ENCODE data around the gene C11orf24.

The C11orf24 gene

DNA sequence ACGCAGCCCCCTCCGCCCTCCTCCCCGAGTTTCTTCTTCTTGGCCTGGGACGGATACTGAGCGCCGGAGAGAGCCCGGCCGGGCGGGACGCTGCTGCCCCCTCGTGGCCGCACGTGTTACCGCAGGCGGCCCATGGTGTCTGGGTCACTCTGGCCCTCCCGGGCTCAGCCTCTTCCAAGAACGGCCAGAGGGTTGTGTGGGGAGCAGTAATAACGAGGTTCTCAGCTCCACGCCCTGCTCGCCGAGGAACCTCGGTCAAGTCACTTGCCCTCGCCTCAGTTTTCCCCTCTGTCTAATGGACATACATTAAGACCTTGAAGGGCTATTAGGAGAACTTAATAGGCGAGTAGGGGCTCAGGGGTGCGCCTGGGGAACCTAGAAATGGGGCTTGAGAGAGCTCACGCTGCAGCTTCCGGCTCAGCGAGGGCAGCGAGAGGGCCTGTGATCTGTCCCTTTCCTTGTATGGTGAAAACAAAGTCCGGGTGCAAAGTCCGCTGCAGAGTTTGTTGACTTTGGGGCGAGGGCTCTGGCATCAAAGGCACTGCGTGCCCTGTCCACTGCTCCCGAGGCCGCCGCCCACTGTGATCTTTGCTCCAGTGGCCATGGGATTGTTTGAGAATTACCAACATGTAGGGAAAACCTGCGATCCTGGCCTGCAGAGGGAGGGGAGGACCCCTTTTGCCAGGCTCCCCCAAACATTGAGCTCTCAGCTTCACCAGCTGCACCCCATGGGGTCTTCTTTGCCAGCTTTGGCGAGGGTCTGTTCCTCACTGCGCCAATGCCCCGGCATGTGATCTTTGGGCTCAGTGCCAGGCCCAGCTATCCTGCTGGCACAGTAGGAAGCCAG lies 26.3 kb upstream of the C11orf24 start:
- TF ChIP-seq, protein P1, sequence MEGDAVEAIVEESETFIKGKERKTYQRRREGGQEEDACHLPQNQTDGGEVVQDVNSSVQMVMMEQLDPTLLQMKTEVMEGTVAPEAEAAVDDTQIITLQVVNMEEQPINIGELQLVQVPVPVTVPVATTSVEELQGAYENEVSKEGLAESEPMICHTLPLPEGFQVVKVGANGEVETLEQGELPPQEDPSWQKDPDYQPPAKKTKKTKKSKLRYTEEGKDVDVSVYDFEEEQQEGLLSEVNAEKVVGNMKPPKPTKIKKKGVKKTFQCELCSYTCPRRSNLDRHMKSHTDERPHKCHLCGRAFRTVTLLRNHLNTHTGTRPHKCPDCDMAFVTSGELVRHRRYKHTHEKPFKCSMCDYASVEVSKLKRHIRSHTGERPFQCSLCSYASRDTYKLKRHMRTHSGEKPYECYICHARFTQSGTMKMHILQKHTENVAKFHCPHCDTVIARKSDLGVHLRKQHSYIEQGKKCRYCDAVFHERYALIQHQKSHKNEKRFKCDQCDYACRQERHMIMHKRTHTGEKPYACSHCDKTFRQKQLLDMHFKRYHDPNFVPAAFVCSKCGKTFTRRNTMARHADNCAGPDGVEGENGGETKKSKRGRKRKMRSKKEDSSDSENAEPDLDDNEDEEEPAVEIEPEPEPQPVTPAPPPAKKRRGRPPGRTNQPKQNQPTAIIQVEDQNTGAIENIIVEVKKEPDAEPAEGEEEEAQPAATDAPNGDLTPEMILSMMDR (IDR thresholded peaks at IDR 0.05; ENCODE audit: insufficient read depth, missing control alignments) = peak; percentile 82
- DNase-seq (ENCODE audit: insufficient read length, low spot score) (peak; percentile 60), FAIRE-seq (no peak)

DNA sequence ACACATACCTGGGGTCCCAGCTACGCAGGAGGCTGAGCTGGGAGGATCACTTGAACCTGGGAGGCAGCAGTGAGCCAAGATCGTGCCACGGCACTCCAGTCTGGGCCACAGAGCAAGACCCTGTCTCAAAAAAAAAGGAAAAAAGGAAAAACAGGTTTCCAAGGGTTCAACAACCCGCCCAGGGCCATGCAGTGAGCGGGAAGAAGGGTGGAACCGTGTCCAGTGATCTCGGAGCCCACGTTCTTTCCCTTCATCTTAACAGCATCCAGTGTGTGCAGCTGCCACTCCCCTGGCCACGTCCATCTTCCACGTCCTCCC lies 25.7 kb upstream of the C11orf24 start:
- TF ChIP-seq, protein P1 (IDR thresholded peaks at IDR 0.05; ENCODE audit: insufficient read depth, missing control alignments) = no peak
- FAIRE-seq (no peak), DNase-seq (ENCODE audit: insufficient read length, low spot score) (no peak)

DNA sequence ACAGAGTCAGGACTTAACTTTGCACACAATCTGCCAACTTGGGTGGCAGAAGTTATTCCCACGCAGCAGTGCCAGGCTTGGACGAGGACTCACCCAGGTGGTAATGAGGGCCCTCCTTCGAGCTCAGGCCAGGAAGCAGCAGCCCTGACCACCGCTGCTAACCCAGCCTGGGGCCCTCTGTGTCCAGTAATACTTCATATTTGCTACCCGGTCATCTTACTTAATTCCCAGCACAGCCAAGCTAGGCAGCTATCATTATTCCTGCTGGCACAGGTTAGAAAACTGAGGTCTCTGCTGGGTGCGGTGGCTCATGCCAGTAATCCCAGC lies 25.2 kb upstream of the C11orf24 start:
- TF ChIP-seq, protein P1 (IDR thresholded peaks at IDR 0.05; ENCODE audit: insufficient read depth, missing control alignments) = no peak
- no peak for FAIRE-seq

DNA sequence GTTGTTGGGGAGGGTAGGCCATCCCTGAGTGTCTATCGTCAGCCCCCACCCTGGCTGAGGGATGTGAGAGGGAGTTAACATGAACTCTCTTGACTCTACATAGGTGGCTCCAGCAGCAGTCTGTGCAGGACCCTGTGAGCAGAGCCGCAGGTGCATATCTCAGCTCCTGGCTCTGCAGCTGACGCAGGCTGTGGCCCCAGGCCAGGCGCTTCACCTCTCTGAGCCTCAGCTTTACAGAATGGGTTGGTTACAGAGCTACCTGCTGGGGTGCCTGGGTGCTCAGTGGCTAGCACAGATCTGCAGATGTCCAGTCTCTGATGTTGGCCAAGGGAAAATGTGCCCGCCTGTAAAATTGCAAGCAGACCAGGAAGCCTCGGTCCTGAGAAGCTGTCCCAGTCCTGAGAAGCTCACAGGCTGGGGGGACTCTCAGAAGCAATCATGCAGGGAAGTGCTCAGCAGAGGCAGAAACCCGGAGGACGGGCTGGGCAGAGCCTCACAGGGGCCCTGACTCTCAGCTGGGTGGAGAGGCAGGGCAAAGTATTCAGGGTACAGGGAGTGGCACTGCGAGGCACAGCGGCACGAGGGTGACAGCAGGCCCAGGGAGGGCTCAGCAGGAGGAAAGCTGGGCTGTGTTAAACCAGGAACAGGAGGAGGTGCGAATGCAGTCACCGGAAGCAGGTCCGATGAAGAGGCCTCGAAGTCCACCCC lies 24.7 kb upstream of the C11orf24 start:
- no peak for DNase-seq (ENCODE audit: insufficient read length, low spot score)
- FAIRE-seq = no peak
- TF ChIP-seq, protein P1 (IDR thresholded peaks at IDR 0.05; ENCODE audit: insufficient read depth, missing control alignments) = no peak

More for the DNA sequence above, 25.2 kb upstream of the C11orf24 start:
- no peak for DNase-seq (ENCODE audit: insufficient read length, low spot score)

DNA sequence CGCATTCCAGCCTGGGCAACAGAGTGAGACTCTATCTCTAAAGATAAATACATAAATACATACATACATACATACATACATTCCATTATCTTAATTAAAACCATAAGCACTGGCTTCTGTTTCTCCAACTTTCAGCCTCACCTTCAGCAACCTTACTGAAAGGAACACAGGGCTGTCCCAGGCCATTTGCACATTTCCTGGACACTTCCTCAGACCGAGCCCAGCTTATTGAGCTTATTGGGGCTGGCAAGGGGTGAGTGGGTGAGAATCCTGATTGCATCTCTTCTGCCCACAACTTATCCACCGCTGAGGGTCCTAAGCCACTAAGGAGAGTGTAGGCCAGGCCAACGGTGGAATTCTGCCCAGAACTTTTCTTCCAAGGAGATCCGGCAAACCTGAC lies 24.2 kb upstream of the C11orf24 start:
- TF ChIP-seq, protein P1 (IDR thresholded peaks at IDR 0.05; ENCODE audit: insufficient read depth, missing control alignments) = no peak
- no peak for FAIRE-seq
- DNase-seq (ENCODE audit: insufficient read length, low spot score) = no peak

DNA sequence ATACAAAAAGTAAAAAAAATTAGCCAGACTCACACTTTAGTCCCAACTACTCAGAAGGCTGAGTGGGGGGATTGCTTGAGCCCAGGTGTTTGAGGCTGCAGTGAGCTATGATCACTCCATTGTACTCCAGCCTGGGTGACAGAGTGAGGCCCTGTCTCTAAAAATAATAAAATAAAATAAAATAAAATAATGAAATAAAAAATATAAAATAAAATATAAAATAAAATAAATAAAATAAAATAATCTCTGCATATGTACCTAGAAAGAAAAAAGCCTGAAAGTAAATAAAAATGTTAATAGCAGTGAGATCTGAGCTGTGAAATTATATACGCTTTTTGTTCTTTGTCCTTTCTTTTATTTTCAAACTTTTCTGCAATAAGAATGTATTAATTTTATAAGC lies 23.5 kb upstream of the C11orf24 start:
- DNase-seq (ENCODE audit: insufficient read length, low spot score) (no peak), FAIRE-seq (no peak)
- TF ChIP-seq, protein P1 (IDR thresholded peaks at IDR 0.05; ENCODE audit: insufficient read depth, missing control alignments) = no peak

DNA sequence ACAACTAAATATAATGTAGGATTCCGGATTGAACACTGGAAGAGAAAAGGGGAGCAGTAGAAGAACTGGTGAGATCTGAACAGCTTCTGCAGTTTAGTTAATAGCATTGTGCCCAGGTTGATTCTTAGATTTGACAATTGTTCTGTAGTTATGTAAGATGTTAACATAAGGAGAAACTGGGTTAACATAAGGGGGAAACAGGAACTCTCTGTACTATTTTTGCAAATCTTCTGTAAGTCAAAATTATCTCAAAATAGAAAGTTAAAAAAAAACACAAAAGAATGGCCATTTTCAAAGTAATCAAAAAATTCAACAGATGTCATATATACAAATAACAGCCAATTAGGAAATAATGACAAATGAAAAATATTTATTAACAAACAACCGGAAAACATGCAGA lies 21.9 kb upstream of the C11orf24 start:
- no peak for FAIRE-seq
- TF ChIP-seq, protein P1 (IDR thresholded peaks at IDR 0.05; ENCODE audit: insufficient read depth, missing control alignments) = no peak

More for the DNA sequence above, 21.9 kb upstream of the C11orf24 start:
- DNase-seq (ENCODE audit: insufficient read length, low spot score) = no peak
